SK-N-SH (cell line): ENCODE data around the gene NTSR1. TPM values are rescaled to one million over a fixed set of nuclear protein-coding genes. Genes with fewer than 3 reads are reported as not detected.

Experiments used
- CTCF ChIA-PET: fragments of 300-600, 350-600 bp; formaldehyde crosslinking; extraction: SDS; loops from one replicate; lab custom pipeline; 2021; lab: Yijun Ruan, JAX
- POLR2A ChIA-PET: fragments of 350-600 bp; sonication (Branson Sonifier 250); formaldehyde crosslinking; extraction: SDS; loops from one replicate; lab custom pipeline; 2020; ENCODE audit warnings: antibody characterized with exemption, inconsistent platforms; lab: Yijun Ruan, JAX
- DNase-seq: peaks from one replicate; pipeline ENCODE4 v3.0.0; 2012
- H2AFZ ChIP-seq: fragments of 200-600 bp; sonication (generic); 2 replicates; pipeline ENCODE4 v1.8.1; 2016; ENCODE audit warnings: antibody characterized with exemption, mild to moderate bottlenecking, low read depth
- H3F3A ChIP-seq: fragments of 200-600 bp; sonication (generic); replicated peaks from 2 replicates; pipeline ENCODE3; 2016; ENCODE audit warnings: antibody characterized with exemption, mild to moderate bottlenecking; ENCODE audit not compliant: insufficient read depth
- H3K27ac ChIP-seq, 2 experiments: fragments of 200-500 bp in 1 of 2; fragments of 200-600 bp in 1 of 2; sonication (Bioruptor generic) in 1 of 2; sonication (generic), shearing (Covaris generic) in 1 of 2; 2 replicates each; pipeline versions ENCODE4 v1.5.1 to v1.6.1; 2014 to 2016; ENCODE audit warnings: low read depth in 2 of 2, inconsistent platforms in 1 of 2, low read length in 1 of 2, mild to moderate bottlenecking in 1 of 2, mixed read lengths in 1 of 2
- H3K27me3 ChIP-seq: fragments of 200-600 bp; sonication (generic), shearing (Covaris generic); 2 replicates; pipeline ENCODE4 v1.6.1; 2016; ENCODE audit warnings: mixed run types; ENCODE audit not compliant: insufficient read depth
- H3K36me3 ChIP-seq, 2 experiments: fragments of 200-500 bp in 1 of 2; fragments of 200-600 bp in 1 of 2; sonication (Bioruptor generic) in 1 of 2; sonication (generic) in 1 of 2; replicated peaks in 1 of 2; 2 replicates each; pipeline versions ENCODE3 to v1.5.1; 2014 to 2016; ENCODE audit warnings: low read length in 1 of 2, mild to moderate bottlenecking in 1 of 2; ENCODE audit not compliant: insufficient read depth in 2 of 2, control insufficient read depth in 1 of 2
- H3K4me1 ChIP-seq, 2 experiments: fragments of 200-500 bp in 1 of 2; fragments of 200-600 bp in 1 of 2; sonication (Bioruptor generic) in 1 of 2; sonication (generic), shearing (Covaris generic) in 1 of 2; 2 replicates each; pipeline versions ENCODE4 v1.5.1 to v1.6.1; 2014 to 2016; ENCODE audit warnings: low read depth in 1 of 2, low read length in 1 of 2, mixed run types in 1 of 2; ENCODE audit not compliant: insufficient read depth in 2 of 2, control insufficient read depth in 1 of 2
- H3K4me2 ChIP-seq: fragments of 200-600 bp; sonication (generic), shearing (Covaris generic); 2 replicates; pipeline ENCODE4 v1.6.1; 2017; ENCODE audit warnings: mixed run types
- H3K4me3 ChIP-seq, 2 experiments: fragments of 200-500 bp in 1 of 2; fragments of 200-600 bp in 1 of 2; sonication (Bioruptor generic) in 1 of 2; sonication (generic), shearing (Covaris generic) in 1 of 2; 2 replicates each; pipeline versions ENCODE4 v1.5.1 to v1.8.1; 2014 to 2016; ENCODE audit warnings: low read depth in 2 of 2, inconsistent platforms in 1 of 2, low read length in 1 of 2, mild to moderate bottlenecking in 1 of 2, mixed read lengths in 1 of 2, moderate library complexity in 1 of 2
- H3K79me2 ChIP-seq: fragments of 200-600 bp; sonication (generic); 2 replicates; pipeline ENCODE4 v1.8.1; 2017; ENCODE audit warnings: mild to moderate bottlenecking; ENCODE audit not compliant: insufficient read depth
- H3K9ac ChIP-seq: fragments of 200-600 bp; sonication (generic); 2 replicates; pipeline ENCODE4 v1.6.1; 2017; ENCODE audit warnings: mixed run types
- H3K9me2 ChIP-seq: fragments of 200-600 bp; sonication (generic); 2 replicates; pipeline ENCODE4 v1.6.1; 2017; ENCODE audit warnings: mixed run types
- H3K9me3 ChIP-seq: fragments of 200-600 bp; sonication (generic); 2 replicates; pipeline ENCODE4 v1.6.1; 2017; ENCODE audit warnings: mixed run types, mild to moderate bottlenecking, moderate library complexity
- H4K20me1 ChIP-seq: fragments of 200-600 bp; sonication (generic); 2 replicates; pipeline ENCODE4 v1.6.1; 2017; ENCODE audit warnings: mild to moderate bottlenecking, mixed run types; ENCODE audit not compliant: insufficient read depth
- CHD2 ChIP-seq: fragments of 150-350 bp; IDR thresholded peaks from 2 replicates; pipeline ENCODE4 v1.6.1; 2018; ENCODE audit warnings: low read length; ENCODE audit not compliant: partially characterized antibody
- CTCF ChIP-seq: fragments of 200-600 bp; sonication (generic); IDR thresholded peaks from 2 replicates; pipeline ENCODE4 v1.6.1; 2017; ENCODE audit warnings: antibody characterized with exemption, mild to moderate bottlenecking, moderate library complexity
- FOSL2 ChIP-seq: IDR thresholded peaks from 2 replicates; pipeline ENCODE4 v1.4.0; 2012; ENCODE audit warnings: low read depth, mild to moderate bottlenecking, moderate library complexity, borderline replicate concordance
- FOXM1 ChIP-seq: IDR thresholded peaks from 2 replicates; pipeline ENCODE4 v1.4.0; 2012; ENCODE audit warnings: low read depth, mild to moderate bottlenecking
- GATA2 ChIP-seq: sonication (generic); formaldehyde crosslinking; IDR thresholded peaks from 2 replicates; pipeline ENCODE4 v1.5.0; 2020; ENCODE audit warnings: mild to moderate bottlenecking, missing genetic modification reagents
- MXI1 ChIP-seq: IDR thresholded peaks from 2 replicates; pipeline ENCODE4 v1.6.1; 2012; ENCODE audit warnings: mild to moderate bottlenecking, low read depth, low read length, improper control_type of control experiment
- POLR2AphosphoS5 ChIP-seq: IDR thresholded peaks from 2 replicates; pipeline ENCODE4 v1.6.1; 2012; ENCODE audit warnings: low read depth, low read length
- RAD21 ChIP-seq: IDR thresholded peaks from 2 replicates; pipeline ENCODE4 v1.6.1; 2012; ENCODE audit warnings: mild to moderate bottlenecking, low read length
- SIN3A ChIP-seq: IDR thresholded peaks from 2 replicates; pipeline ENCODE4 v1.6.1; 2012; ENCODE audit warnings: low read depth, mild to moderate bottlenecking, low read length, moderate library complexity, borderline replicate concordance
- TAF1 ChIP-seq: IDR thresholded peaks from 2 replicates; pipeline ENCODE4 v1.6.1; 2012; ENCODE audit warnings: low read depth, mild to moderate bottlenecking, low read length, moderate library complexity, borderline replicate concordance
- WGBS: methylation state at CpG from one replicate; pipeline ENCODE4 v1.1.6; 2017; ENCODE audit warnings: low lambda C conversion rate; 5-methylcytosine and 5-hydroxymethylcytosine counted together
- polyA plus RNA-seq, 3 experiments: library from polyadenylated mRNA; depleted of rRNA; stranded (reverse); fragments of >200 nt; gene quantifications; 2 replicates each; pipeline ENCODE4 v1.2.3, GENCODE V29; 2012
- TF ChIP-seq, protein P1 (sequence below): IDR thresholded peaks from 2 replicates; pipeline ENCODE4; 2012

NTSR1 gene
- polyA plus RNA-seq, 1 of the 3 experiments (the other 2 are of a cell fraction): 8.2 TPM

DNA sequence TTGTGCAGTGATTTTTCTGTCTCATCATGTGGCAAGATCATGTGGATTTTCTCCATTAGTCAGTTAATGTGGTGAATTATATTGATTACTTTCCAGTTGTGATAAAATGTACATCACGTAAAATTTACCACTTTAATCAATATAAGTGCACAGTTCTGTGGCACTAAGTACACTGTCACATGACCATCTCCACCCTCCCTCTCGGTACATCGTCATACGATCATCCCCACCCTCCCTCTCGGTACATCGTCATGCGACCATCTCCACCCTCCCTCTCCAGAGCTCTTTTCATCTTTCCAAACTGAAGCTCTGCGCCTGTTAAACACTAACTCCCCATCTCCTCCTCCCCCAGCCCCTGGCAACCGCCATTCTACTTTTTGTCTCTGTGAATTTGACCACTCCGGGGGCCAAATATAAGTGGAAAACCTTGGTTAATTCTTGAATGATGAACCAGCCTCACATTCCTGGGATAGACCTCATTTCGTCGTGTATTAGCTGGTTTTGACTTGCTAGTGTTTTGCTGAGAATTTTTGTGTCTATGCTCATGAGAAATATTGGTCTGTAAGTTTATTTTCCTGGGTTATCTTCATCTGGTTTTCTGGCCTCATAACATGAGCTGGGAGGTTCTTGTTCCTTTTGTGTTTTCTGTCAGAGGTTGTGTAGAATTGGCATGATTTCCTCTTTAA is 10.8 kb downstream of the NTSR1 start:
- POLR2A ChIA-PET: no interaction called here
- H3K79me2 ChIP-seq: no peaks in the 10 kb centered on the region
- no peaks in the 10 kb centered on the region for H3K27me3 ChIP-seq
- H3K27ac ChIP-seq: no peak overlapping the region
- TF ChIP-seq RAD21 (no peak), CTCF (no peak), GATA2 (CRISPR knock-in tag) (no peak), FOXM1 (no peak), SIN3A (no peak)
- TF ChIP-seq, protein P1, sequence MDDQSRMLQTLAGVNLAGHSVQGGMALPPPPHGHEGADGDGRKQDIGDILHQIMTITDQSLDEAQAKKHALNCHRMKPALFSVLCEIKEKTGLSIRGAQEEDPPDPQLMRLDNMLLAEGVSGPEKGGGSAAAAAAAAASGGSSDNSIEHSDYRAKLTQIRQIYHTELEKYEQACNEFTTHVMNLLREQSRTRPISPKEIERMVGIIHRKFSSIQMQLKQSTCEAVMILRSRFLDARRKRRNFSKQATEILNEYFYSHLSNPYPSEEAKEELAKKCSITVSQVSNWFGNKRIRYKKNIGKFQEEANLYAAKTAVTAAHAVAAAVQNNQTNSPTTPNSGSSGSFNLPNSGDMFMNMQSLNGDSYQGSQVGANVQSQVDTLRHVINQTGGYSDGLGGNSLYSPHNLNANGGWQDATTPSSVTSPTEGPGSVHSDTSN: no peak
- TF ChIP-seq, all 33 proteins: peak for 0
- Histone ChIP-seq H2AFZ (no peak overlapping the region), H3K9ac (no peak overlapping the region), H3F3A (peaks cover 4% of the 10 kb centered on the region), H4K20me1 (no peaks in the 10 kb centered on the region), H3K4me2 (no peak overlapping the region), H3K9me3 (peaks cover 14% of the 10 kb centered on the region; the same call in 1 of the 2 replicates), H3K4me1 (no peaks in the 10 kb centered on the region; a peak in 1 of 4 replicates), H3K4me3 (no peak overlapping the region), H3K9me2 (no peaks in the 10 kb centered on the region), H3K36me3 (no peaks in the 10 kb centered on the region)
- WGBS: 68% methylated on average over 12 of the region's 12 CpGs
- DNase-seq: no peak
- CTCF ChIA-PET: interaction anchor here (0.9 kb wide), 1 partner anchor 72 kb away, joined by 4 read pairs; no protein-coding TSS in a partner anchor

DNA sequence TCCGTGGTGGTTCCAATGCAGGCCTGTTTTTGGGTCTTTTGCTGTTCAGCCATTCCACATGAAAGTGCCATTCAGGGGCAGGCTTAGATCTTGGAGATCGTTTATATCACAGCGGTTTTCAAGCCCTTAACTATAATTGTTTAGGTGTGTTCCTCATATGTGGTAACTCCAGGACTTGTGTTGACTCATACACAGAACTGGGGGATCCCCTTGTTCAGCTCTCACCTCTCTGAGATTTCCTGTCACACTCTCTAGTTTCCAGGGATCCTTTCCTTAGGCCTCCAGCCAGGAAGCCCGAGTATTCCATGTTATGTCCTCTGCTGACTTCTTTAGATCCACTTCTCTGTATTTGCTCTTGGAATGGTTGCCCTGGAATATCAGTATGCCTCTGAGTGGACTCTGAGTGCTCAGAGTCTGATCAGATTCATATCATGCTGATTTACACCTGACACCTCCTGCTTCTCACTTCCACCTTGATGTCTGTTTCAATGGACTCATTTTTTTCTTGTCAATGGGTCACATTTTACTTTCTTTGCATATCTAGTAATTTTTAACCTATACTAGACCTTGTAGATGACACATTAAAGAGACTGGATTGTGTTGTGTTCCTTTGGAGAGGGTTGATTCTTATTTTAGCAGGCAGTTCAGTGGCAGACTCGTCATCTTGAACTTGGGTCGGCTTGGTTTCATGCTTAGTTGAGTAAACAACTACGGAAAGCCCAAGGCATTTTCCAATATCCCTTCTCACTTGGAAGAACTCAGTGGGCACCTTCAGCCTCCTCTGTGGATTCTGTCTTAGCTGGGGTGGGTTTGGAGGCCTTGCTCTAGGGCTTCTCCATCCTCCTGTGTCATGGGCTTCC is 13.1 kb downstream of the NTSR1 start:
- Histone ChIP-seq H3K27me3 (no peaks in the 10 kb centered on the region), H3K4me1 (no peaks in the 10 kb centered on the region; a peak in 1 of 4 replicates), H3K4me3 (no peak overlapping the region), H4K20me1 (no peaks in the 10 kb centered on the region), H2AFZ (no peak overlapping the region), H3K9ac (no peak overlapping the region)
- 34% methylated on average over 7 of the region's 7 CpGs for WGBS
- TF ChIP-seq MXI1: no peak
- no peak for TF ChIP-seq POLR2AphosphoS5
- no peak for TF ChIP-seq CHD2
- TF ChIP-seq TAF1: no peak
- no peak for TF ChIP-seq FOSL2
- TF ChIP-seq, all 33 proteins: peak for 0
- Histone ChIP-seq H3K36me3 (no peaks in the 10 kb centered on the region), H3K9me3 (peaks cover 14% of the 10 kb centered on the region; the same call in 1 of the 2 replicates), H3K27ac (no peak overlapping the region), H3K9me2 (no peaks in the 10 kb centered on the region), H3K79me2 (no peaks in the 10 kb centered on the region), H3F3A (no peaks in the 10 kb centered on the region), H3K4me2 (no peak overlapping the region)
- POLR2A ChIA-PET: no interaction called here
- DNase-seq: no peak
- CTCF ChIA-PET: interaction anchor here (1.2 to 2.6 kb wide), 2 partner anchors 30 to 70 kb away, joined by 3 to 15 read pairs; no protein-coding TSS in a partner anchor
